Measurements from ENCODE around the gene SORCS3.

DNA sequence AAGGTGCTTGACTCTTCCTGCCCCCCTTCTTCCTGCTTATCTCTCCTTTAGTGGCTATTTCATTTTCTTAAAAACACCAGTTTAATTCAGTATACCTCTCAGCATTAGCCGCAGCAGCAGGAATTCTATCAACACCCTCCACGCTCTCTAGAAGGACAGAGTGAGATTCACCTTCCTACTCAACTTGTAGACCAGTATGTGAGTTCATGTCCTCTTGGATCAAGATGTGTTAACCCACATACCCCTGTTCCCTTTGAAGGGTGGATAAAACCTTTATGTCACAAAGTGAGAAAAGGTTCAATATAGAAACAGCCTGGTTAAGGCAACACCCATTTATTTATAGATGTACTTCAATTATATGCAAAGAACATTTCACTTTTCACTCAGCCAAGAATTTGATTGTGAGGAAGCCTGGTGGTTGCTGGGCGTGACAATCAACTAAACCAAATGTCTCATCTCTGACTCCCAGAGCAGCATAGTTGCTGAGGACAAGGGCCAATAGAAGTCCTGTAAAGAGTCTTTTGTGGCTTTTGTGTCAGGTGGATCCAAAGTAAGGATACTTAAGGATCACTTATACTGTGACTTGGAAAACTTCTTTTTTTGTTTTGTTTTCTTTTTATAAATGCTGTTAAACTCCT is 617.1 kb downstream of the SORCS3 start:
- TF ChIP-seq, protein P1, sequence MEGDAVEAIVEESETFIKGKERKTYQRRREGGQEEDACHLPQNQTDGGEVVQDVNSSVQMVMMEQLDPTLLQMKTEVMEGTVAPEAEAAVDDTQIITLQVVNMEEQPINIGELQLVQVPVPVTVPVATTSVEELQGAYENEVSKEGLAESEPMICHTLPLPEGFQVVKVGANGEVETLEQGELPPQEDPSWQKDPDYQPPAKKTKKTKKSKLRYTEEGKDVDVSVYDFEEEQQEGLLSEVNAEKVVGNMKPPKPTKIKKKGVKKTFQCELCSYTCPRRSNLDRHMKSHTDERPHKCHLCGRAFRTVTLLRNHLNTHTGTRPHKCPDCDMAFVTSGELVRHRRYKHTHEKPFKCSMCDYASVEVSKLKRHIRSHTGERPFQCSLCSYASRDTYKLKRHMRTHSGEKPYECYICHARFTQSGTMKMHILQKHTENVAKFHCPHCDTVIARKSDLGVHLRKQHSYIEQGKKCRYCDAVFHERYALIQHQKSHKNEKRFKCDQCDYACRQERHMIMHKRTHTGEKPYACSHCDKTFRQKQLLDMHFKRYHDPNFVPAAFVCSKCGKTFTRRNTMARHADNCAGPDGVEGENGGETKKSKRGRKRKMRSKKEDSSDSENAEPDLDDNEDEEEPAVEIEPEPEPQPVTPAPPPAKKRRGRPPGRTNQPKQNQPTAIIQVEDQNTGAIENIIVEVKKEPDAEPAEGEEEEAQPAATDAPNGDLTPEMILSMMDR (IDR thresholded peaks at IDR 0.05), result no peak
- TF ChIP-seq POLR2A (IDR thresholded peaks at IDR 0.05) (no peak), EP300 (IDR thresholded peaks at IDR 0.05) (no peak)

Data from sigmoid colon (tissue), 4 donors.